Head of caudate nucleus (tissue), 42 donors: Measurements from ENCODE around the gene PLBD1.

Experiments used
- DNase-seq, 42 donors: peaks; one replicate each; pipeline versions ENCODE4 v3.0.0 to v3.0.0-alpha.2; 2020 to 2021; ENCODE audit warnings: mixed read lengths in 7 of 42
- intact Hi-C: fragments of 100-400 bp; cut with DNase I; formaldehyde crosslinking; loops from one replicate; pipeline ENCODE4 v1.15.0; 2022

Gene PLBD1

DNA sequence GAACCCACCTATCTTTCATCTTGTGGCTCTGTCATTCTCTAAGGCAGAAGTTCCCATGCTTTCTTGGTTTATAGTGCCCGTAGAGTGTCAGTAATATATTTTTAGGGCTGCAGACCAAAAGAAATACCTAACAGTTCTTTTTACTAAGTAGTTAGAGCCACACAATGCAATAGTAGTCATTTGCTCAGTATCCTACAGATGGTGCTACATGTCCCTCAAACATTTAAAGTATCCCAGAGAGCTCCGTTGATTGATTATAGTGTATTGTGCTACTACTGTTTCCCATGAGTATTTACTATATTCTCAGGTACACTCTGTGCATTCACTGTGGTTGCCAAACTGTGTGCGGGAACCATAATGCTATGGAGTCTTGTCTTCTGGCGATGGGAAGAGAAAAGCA, 4.7 kb upstream of the PLBD1 start:
- no peak for DNase-seq
- intact Hi-C loops: no loop called here

DNA sequence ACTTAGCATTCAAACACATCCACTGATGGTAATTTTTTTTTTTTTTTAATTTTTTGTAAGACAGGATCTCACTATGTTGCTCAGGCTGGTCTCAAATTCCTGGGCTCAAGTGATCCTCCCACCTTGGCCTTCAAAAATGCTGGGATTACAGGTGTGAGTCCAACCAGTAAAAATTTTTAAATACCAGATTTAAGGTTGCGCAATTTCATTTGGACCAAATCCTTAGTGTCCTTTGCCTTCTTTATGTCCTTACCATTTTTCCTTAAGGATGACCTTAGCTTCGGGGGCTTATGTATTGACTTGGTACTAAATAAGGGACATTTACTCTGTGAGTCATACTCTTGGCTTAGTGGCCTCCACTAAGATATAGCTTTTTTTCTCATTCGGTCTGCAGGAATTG, 4.1 kb upstream of the PLBD1 start:
- intact Hi-C loops: no loop called here
- DNase-seq: no peak

DNA sequence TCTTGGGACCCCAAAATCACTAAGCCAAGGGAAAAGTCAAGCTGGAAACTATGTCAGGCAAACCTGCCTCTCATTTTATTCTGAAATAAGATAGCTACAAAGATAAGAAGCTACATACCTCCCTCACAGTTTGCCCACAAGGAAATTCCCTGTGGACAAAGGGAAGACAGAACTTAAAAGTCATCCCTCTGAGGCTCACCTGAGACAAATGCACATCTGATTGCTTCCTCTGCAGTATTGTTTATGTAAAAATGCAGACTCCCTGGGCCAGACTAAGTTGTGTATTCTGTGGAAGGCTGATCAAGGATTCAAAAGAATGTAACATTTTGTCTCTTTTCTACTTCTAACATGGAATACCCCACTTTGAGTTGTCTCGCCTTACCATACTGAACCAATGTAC, 2.5 kb upstream of the PLBD1 start:
- no peak for DNase-seq
- intact Hi-C loops: no loop called here

DNA sequence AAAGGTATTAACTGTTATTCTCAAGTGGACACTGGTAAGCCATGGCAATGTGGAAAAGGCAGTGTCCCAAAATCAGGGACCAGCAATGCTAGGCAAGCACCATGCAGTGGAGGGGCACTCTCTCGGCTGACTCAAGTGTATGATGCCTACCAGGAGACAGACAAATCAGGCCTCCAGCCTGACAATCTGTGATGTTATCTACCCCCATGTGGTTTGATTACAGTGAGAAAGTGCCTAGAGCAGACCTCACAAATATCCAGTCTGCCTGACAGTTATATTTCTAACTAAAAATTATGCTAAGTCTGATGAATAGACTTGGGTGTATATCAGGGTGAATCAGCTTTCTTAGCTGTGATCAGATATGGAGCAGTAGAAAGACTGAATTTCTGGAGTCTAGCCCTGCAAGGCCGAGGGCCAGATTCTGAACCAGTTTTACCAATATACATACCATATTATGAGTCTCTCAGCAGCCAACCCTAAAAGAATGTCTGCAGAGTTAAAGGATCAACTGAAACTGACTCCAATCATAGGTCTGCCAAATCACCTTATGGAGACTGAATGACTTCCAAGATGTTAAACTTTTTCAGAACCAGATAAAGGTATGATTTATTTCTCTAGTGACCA, 3.2 kb downstream of the PLBD1 start:
- no peak for DNase-seq
- intact Hi-C loops: no loop called here

DNA sequence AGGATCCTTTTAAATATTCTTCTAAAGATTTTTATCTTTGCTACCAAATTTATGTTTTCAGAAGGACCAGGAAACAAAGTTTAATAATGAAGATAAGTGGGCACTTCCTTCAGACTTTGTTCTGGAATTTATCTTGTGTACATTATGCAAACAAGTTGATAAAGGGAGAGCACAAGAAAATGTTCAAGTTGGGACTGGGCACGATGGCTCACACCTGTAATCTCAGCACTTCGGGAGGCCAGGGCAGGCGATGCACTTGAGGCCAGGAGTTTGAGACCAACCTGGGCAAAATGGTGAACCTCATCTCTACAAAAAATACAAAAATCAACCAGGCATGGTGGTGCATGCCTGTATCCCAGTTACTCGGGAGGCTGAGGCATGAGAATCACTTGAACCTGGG, 4.6 kb downstream of the PLBD1 start:
- intact Hi-C loops: no loop called here
- DNase-seq: no peak

DNA sequence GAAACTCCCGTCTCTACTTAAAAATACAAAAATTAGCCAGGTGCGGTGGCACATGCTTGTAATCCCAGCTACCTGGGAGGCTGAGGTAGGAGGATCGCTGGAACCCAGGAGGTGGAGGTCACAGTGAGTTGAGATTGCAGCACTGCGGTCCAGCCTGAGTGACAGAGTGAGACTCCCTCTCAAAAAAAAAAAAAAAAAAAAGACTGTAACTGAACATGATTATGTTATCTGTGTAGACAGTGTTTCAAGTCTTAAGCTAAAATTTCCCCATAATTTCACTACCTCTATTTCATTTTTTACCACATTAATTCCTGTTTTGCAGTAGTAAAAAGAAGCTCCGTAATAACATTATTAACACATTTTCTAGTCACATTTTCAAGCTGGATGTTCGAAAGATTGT, 5.4 kb downstream of the PLBD1 start:
- intact Hi-C loops: no loop called here
- DNase-seq: no peak

DNA sequence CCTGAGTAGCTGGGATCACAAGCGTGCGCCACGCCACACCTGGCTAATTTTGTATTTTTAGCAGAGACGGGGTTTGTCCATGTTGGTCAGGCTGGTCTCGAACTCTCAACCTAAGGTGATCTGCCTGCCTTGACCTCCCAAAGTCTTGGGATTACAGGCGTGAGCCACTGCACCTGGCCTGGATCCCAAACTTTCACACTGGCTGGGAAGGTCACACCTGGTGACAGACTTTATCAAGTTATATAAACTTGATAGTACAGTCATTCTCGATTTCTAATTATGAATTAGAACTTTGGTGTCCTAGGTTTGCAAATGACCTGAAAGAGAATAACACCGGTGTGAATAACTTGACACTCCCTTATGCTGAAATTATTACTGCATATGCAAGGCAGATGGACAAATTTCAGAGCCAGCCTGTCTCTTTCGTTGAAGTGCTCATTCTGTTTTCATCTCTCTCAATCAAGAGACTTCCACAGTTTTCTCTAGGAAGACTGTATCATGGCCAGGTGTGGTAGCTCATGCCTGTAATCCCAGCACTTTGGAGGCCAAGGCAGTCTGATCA, 5.9 kb downstream of the PLBD1 start:
- no peak for DNase-seq
- intact Hi-C loops: no loop called here

DNA sequence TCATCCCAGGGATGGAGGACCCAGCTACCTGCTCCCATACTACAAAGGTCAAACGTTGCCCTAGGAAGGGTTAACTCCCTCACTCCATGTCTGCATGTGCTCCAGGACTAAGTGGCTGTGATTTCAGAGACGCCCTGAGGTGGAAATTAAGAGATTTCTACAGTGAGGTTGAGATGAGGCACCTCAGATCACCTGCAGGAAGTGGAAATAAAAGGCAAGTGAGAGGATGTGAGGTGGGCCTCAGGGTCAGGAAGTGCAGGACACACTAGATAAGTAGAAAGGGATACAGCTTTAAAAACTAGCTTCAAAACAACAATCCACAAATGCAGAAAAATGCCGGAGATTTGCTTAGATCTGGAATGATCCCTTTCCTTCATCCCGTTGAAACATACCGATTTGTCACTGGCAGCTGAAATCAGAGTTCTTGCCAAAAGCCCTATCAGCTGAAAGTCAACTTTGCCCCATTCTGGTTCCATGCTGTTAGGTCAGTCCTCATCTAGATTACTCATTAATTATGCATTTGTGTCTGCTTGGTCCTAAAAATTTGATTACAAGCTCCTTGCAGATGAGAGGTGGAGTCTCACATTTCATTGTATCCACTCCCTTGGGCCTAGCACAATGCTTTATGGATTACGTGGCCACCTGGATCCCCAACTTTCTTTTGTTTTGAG, 6.6 kb downstream of the PLBD1 start:
- no peak for DNase-seq

DNA sequence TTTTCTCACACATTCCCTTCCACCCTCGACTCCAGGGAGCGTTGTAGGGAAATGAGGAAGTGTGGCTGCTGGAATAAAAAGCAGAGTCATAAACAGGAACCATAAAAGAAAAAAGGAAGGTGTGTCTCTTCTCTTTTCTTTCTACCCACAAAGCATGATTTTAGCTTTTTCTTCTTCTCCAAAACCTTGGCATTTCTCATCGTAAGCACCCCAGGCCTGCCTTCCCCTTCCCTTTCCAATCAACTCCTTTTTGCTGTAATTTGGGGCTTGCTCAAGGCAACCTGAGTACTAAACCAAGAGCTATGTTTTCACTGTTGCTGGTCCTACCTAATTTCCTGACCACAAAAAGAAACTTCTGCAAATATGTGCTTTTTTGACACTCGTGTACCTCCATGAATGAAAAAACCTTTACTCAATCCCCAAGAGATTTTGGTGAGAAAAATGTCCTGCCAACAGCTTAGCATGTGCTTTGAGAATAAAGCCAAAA, 9.2 kb downstream of the PLBD1 start:
- intact Hi-C loops: no loop called here
- DNase-seq: no peak

More for the DNA sequence above, 6.6 kb downstream of the PLBD1 start:
- intact Hi-C loops: no loop called here

DNA sequence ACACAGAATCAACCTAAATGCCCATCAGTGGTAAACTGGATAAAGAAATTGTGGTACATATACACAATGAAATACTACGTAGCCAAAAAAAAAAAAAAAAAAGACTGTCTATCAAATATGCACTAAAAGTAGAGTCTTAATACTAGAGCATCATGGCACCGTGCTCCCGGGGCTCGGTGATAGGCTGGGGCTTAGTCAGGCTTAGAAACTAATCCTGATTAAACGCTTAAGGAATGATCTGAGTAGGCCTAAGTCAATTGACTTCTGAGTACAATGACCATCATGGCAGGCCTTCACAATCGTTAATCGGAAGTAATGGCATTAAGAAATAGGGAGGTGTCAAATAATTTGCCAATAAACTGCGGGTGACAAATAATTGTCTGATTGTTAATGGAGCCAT, 9.7 kb downstream of the PLBD1 start:
- DNase-seq: no peak
- intact Hi-C loops: no loop called here

DNA sequence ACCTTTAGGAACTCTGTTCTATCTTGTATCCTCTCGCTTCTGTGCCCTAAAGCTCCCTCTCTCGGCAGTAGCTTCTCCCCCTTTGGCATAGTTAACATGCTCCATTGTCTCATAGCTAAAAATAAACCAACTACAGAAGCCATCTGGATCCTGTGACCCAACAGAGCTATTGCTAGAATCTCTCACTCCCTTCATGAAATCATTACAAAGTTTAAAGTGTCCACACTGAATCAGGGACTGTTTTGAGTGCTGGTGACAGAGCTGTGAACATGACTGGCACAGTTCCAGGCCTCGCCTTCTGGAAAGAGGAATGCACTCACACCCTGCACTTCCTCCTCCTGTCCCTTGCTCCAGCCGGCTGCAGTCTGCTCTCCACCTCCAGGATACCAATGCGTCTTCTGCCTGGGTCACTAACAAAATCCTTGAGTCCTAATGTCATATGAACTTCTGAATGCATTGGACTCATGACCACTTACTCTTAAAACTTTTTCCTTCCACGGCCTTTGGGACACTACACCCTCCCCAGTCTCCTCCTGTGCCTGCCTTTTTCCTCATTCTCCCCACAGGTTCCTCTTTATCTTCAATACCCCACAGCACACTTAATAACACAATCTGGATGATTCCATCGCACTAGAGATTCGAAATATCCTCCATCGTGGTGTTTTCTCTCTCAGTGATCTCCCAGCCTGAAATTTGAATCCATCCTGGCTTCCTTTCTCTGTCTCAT, 13.2 kb downstream of the PLBD1 start:
- intact Hi-C loops: no loop called here
- DNase-seq: peak in 39 of 42 donors; percentile 11 to 71 (median 45)

DNA sequence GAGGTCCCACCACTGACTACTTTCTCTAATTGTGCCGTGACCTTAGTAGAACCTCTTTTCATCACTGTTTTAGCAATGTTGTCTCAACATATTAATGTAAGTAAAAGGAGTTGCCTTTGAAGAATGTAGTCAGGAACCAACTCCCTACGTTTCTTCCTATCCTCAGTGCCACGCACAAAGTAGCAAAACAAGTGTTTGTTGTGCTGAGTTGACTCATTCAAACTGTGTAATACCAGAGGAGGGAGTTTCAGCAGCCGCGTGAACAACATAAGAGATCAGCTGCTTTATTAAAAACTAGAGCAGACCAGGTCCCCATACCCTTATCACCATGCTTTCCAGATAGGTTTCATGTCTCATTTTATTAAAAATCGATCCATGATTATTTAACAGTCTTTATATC, 19.1 kb downstream of the PLBD1 start:
- intact Hi-C loops: no loop called here

DNA sequence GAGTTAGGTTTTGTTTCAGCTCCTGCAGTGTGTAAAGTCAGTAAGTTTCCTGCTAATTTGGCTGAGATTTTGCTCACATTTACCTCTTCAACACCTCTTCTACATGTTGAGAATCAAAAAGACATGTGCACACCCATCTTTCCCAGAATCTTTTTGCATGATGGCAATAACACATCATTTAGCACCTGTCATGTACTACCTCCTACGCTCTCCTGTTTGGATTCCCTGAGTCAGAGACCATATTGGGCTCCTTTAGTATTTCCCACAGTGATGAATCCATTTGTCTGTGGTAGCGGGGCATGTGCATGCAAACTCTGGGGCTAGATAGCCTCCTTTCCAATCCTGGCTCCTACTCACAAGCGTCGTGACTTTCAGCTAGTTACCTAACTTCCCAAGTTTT, 20.1 kb downstream of the PLBD1 start:
- intact Hi-C loops: no loop called here
- peak in 14 of 42 donors; percentile 13 to 58 (median 28) for DNase-seq

More for the DNA sequence above, 19.1 kb downstream of the PLBD1 start:
- DNase-seq: no peak

DNA sequence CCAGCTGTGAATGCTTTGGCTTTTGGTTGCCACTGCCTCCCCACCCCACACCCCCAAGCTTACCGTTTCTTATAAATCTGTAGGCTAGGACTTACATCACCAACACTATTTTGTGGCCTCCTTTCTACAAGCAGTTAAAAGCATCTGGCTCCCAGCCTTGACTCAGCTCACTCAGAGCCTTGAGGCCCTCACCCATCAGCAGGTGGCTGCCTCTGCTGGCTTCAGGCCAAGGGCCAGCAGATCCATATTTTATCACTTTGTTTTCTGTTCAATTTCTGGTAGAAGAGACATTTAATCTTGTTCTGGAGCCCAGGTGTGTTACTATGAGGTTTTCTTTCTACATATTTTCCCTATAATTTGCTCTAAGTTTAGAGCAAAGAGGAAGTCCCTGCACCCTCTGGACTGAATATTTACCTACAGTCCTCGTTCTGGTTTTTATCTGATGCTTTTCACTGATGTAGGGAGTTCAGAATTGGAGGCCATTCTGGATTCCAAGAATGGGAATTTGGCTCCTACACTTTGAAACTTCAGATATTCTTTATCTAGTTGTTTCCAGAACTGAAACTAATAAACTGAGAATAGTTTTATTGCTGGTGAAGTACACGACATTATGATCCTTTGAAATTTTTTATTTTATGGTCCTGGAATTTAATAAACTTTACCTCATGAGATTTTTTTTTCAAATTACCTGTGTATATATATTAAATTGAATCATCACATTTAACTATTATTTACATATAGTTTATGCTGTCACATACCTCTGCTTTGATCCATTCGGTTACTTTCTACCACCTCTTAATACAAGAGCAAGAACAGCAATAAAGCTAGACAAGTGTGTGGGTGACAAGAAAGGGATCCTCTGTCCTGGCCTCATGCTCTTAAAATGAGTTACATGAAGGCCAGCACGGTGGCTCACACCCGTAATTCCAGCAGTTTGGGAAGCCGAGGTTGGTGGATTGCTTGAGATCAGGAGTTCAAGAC, 22.2 kb downstream of the PLBD1 start:
- intact Hi-C loops: no loop called here
- DNase-seq: no peak

DNA sequence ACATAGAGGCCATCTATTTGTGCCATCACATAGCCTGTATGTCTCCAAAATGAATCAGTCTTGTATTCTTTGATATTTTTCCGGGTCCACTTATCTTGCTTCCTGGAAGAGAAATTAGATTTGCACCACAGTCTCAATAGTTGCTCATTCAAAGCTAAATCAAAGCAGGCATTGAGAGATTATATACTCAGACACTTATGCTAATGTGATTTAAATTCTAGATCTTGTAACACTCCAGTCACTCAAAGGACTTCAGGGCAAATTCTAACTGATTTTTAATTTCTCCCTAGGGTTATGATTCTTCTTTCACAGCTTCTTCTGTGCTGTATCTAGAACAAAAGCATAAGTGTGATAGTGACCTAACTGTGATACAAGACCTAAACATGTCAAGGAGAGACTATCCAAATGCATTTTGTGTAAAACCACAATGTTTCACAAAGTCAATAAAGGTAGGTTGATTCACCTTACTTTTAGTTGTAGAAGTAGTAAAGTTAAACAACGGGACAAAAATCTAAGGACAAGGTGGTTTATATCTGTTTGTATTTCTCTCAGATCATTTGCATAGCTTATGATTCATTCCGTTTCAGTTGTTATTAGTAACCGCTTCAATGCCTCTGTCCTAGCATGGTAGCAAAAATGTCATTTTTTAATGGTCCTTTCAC, 26.8 kb downstream of the PLBD1 start:
- DNase-seq: no peak
- intact Hi-C loops: no loop called here

DNA sequence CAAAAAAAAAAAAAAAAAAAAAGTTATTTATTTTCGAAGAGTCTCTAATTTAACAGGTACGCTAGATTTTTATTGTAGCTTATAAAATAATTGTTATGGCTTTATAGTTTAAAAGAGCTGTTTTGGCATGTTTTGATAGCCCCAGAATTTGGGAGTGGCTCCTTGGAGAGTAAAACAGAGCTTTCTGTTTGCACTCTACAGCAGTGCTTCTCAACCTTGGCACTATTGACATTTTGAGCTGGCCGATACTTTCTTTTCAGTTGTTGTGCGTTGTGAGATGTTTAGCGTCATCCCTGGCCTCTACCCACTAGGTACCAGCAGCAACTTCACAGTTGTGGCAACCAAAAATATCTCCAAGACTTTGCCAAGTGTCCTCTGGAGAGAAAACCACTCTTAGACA, 30.6 kb downstream of the PLBD1 start:
- intact Hi-C loops: no loop called here
- DNase-seq: no peak

DNA sequence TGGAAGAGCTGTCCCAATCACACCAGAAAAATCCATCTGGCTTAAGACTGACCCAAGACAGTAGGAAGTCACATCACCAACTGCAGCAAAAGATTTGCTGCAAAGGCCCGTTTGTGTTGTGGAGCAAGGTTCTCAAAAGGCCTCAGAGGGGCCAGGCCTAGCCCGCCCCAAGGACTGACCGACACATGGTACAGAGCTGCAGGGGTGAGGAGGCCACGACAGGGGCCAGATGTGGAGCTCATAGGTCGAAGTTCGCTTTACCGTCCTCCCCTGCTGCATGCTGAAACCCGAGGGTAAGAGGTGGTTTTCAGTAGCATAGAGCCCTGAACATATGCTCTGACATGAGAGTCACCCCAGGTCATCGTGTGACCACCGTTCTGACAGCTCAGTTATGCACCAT, 35.5 kb downstream of the PLBD1 start:
- intact Hi-C loops: no loop called here

DNA sequence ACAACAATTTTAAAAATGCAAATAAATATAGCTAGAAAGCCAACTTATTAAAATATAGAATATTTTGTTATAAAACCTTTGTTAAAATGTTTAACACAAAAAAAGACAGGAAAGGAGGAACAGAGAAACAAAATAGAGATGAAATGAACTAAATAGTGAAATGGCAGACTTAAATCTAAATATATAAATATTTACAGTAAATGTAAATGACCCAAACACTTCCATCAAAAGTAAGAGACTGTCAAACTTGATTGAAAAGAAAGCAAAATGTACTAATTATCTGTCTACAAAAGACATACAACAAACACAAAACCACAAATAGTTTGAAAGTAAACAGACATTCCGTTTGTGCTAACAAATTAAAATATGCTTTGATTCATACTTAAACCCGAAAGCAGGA, 41.7 kb downstream of the PLBD1 start:
- intact Hi-C loops: no loop called here
- DNase-seq: no peak

More for the DNA sequence above, 35.5 kb downstream of the PLBD1 start:
- no peak for DNase-seq
